B cell (primary cell): ENCODE results near the gene PHF21A. TPM values are rescaled to one million over a fixed set of nuclear protein-coding genes. Genes with fewer than 3 reads are reported as not detected.

ENCODE experiments used
- ATAC-seq: fragments of 200-7000 bp; cut with Tn5 transposase; one replicate; pipeline ENCODE4 v1.10.0; 2021; ENCODE audit warnings: low read depth, mild to moderate bottlenecking, moderate number of reproducible peaks, moderate library complexity
- CTCF ChIA-PET: fragments of 350-600 bp; sonication (Branson Sonifier 250); formaldehyde crosslinking; loops from one replicate; lab custom pipeline; 2021; ENCODE audit warnings: antibody characterized with exemption, inconsistent platforms; lab: Charles Lee
- POLR2A ChIA-PET: fragments of 350-600 bp; sonication (Branson Sonifier 250); formaldehyde crosslinking; loops from one replicate; lab custom pipeline; 2021; ENCODE audit warnings: antibody characterized with exemption; lab: Charles Lee
- DNase-seq: peaks from one replicate; pipeline ENCODE4 v3.0.0; 2013
- H2AFZ ChIP-seq: 2 replicates; pipeline ENCODE4 v1.6.1; 2012; ENCODE audit warnings: mild to moderate bottlenecking, low read depth, low read length; ENCODE audit not compliant: insufficient read depth, poor library complexity, severe bottlenecking
- H3K27ac ChIP-seq, 2 donors: 1 replicate in 1 of 2; 2 replicates in 1 of 2; pipeline ENCODE4 v1.5.1; 2012 to 2013; ENCODE audit warnings: low read length in 2 of 2, mild to moderate bottlenecking in 2 of 2, moderate library complexity in 1 of 2
- H3K27me3 ChIP-seq, 4 experiments: fragments of 200-600 bp in 1 of 4; sonication (generic) in 1 of 4; replicated peaks in 1 of 4; 1 replicate in 2 of 4; 2 replicates in 2 of 4; pipeline versions ENCODE4 v1.6.1 to v1.7.0; 2013 to 2016; ENCODE audit warnings: low read length in 3 of 4, mild to moderate bottlenecking in 2 of 4, mixed read lengths in 1 of 4, moderate library complexity in 1 of 4; ENCODE audit not compliant: insufficient read depth in 4 of 4, control insufficient read depth in 3 of 4; ENCODE audit errors: control extremely low read depth in 1 of 4
- H3K36me3 ChIP-seq, 2 experiments: replicated peaks in 1 of 2; 1 replicate in 1 of 2; 2 replicates in 1 of 2; pipeline versions ENCODE4 v1.6.1 to v1.7.1; 2013; ENCODE audit warnings: low read length in 1 of 2; ENCODE audit not compliant: insufficient read depth in 2 of 2, control insufficient read depth in 1 of 2; ENCODE audit errors: control extremely low read depth in 1 of 2, extremely low read depth in 1 of 2
- H3K4me1 ChIP-seq, 2 donors: fragments of 200-600 bp in 1 of 2; sonication (generic) in 1 of 2; 1 replicate in 1 of 2; 2 replicates in 1 of 2; pipeline versions ENCODE4 v1.5.1 to v1.6.1; 2013 to 2017; ENCODE audit warnings: low read length in 2 of 2; ENCODE audit not compliant: control insufficient read depth in 2 of 2, insufficient read depth in 2 of 2
- H3K4me2 ChIP-seq: replicated peaks from 2 replicates; pipeline ENCODE3; 2012; ENCODE audit warnings: mild to moderate bottlenecking, low read depth, low read length; ENCODE audit not compliant: poor library complexity, severe bottlenecking
- H3K4me3 ChIP-seq, 5 experiments: fragments of 200-600 bp in 1 of 5; sonication (generic) in 1 of 5; 1 replicate in 3 of 5; 2 replicates in 2 of 5; pipeline versions ENCODE4 v1.5.1 to v1.7.0; 2011 to 2016; ENCODE audit warnings: low read length in 4 of 5, mild to moderate bottlenecking in 4 of 5, low read depth in 2 of 5, control low read depth in 1 of 5, moderate library complexity in 1 of 5; ENCODE audit not compliant: insufficient read depth in 1 of 5; ENCODE audit errors: control extremely low read depth in 1 of 5, extremely low read depth in 1 of 5
- H3K79me2 ChIP-seq: fragments of 200-600 bp; sonication (generic); one replicate; pipeline ENCODE4 v1.6.0; 2016; ENCODE audit warnings: low read length; ENCODE audit not compliant: control insufficient read depth, insufficient read depth
- H3K9ac ChIP-seq: fragments of 200-600 bp; sonication (generic); 2 replicates; pipeline ENCODE4 v1.6.1; 2017; ENCODE audit warnings: mild to moderate bottlenecking, low read length, moderate library complexity
- H3K9me3 ChIP-seq, 3 donors: one replicate each; pipeline versions ENCODE4 v1.6.1 to v1.7.1; 2013; ENCODE audit warnings: low read length in 2 of 3; ENCODE audit not compliant: control insufficient read depth in 2 of 3, insufficient read depth in 1 of 3; ENCODE audit errors: control extremely low read depth in 1 of 3
- H4K20me1 ChIP-seq: 2 replicates; pipeline ENCODE4 v1.6.0; 2012; ENCODE audit warnings: mild to moderate bottlenecking, low read length; ENCODE audit not compliant: insufficient read depth, control insufficient read depth, poor library complexity, severe bottlenecking
- H3K27ac Mint-ChIP-seq: one replicate; pipeline ENCODE4 v1.8.0; 2021; ENCODE audit warnings: mixed read lengths
- H3K27me3 Mint-ChIP-seq: one replicate; pipeline ENCODE4 v1.8.0; 2021; ENCODE audit warnings: mixed read lengths
- H3K4me1 Mint-ChIP-seq: one replicate; pipeline ENCODE4 v1.8.0; 2021; ENCODE audit warnings: mixed read lengths
- H3K4me3 Mint-ChIP-seq: one replicate; pipeline ENCODE4 v1.8.0; 2021; ENCODE audit warnings: mixed read lengths
- H3K9me3 Mint-ChIP-seq: one replicate; pipeline ENCODE4 v1.8.0; 2022; ENCODE audit warnings: mixed read lengths; ENCODE audit not compliant: insufficient read depth
- CTCF ChIP-seq: fragments of 200-600 bp; IDR thresholded peaks from one replicate; pipeline ENCODE4 v1.8.0; 2022; ENCODE audit warnings: antibody characterized with exemption, mild to moderate bottlenecking
- EZH2 ChIP-seq: IDR thresholded peaks from 2 replicates; pipeline ENCODE4 v1.6.1; 2012; ENCODE audit warnings: borderline replicate concordance, low read depth, mild to moderate bottlenecking, moderate library complexity, low read length; ENCODE audit not compliant: insufficient read depth, poor library complexity, severe bottlenecking
- WGBS: methylation state at CpG from one replicate; pipeline ENCODE4 v1.1.5; 2013; ENCODE audit warnings: missing lambda C conversion rate; ENCODE audit not compliant: insufficient coverage; 5-methylcytosine and 5-hydroxymethylcytosine counted together
- intact Hi-C: fragments of 100-400 bp; cut with micrococcal nuclease; formaldehyde crosslinking; loops from one replicate; pipeline ENCODE4 v1.10.0; 2022
- polyA plus RNA-seq: library from polyadenylated mRNA; depleted of rRNA; stranded (reverse); fragments of >200 nt; gene quantifications from 2 replicates; pipeline ENCODE4 v1.2.3, GENCODE V29; 2012
- total RNA-seq, 2 donors: library from RNA; stranded (reverse); fragments of 120-200 nt in 1 of 2; gene quantifications; 1 replicate in 1 of 2; 2 replicates in 1 of 2; pipeline versions ENCODE4 v1.2.3 to v1.2.4, GENCODE V29; 2013 to 2022

Gene PHF21A
- total and polyA plus RNA-seq, 2 donors (not counting 1 experiment from before 2014, with no cell fraction given): 41.9 to 103 TPM

DNA sequence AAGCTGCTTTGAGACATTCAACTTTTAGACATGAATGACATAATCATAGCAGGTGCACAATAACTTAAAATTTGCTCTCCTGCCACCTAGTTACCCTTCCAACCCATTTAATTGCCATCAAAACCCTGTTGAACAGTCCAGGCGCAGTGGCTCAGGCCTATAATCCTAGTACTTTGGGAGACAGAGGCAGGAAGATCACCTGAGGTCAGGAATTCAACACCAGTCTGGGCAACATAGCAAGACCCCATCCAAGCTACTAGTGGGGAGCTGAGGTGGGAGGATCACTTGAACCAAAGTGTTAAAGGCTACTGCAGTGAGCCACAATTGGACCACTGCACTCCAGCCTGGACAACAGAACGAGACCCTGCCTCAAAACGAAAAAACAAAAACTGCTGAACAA, 4.0 kb upstream of the PHF21A start:
- ChIA-PET CTCF (interaction anchor here (1.4 kb wide), 1 partner anchor 160 kb away, joined by 3 read pairs; no protein-coding TSS in a partner anchor), POLR2A (no interaction called here)
- Mint-ChIP-seq H3K27me3 (no peaks in the 10 kb centered on the region), H3K27ac (no peak overlapping the region), H3K4me3 (no peak overlapping the region), H3K9me3 (no peaks in the 10 kb centered on the region), H3K4me1 (peaks cover 7% of the 10 kb centered on the region)
- WGBS: no CpG with 5 or more reads among the region's 3 CpGs
- Histone ChIP-seq H3K4me3 (no peak overlapping the region), H3K9me3 (no peaks in the 10 kb centered on the region), H3K79me2 (peaks cover 6% of the 10 kb centered on the region), H3K4me1 (peaks cover 4 to 6% of the 10 kb centered on the region in 2 donors), H3K27me3 (no peaks in the 10 kb centered on the region), H3K9ac (no peak overlapping the region), H3K27ac (no peak overlapping the region), H2AFZ (no peak overlapping the region), H3K4me2 (no peak overlapping the region), H4K20me1 (no peaks in the 10 kb centered on the region), H3K36me3 (no peaks in the 10 kb centered on the region)
- intact Hi-C loops: no loop called here
- TF ChIP-seq CTCF (no peak), EZH2 (no peak)
- DNase-seq (no peak), ATAC-seq (no peak)

- H3K4me2 ChIP-seq: no peak overlapping the region
- ATAC-seq: no peak
- no peaks in the 10 kb centered on the region for H3K9me3 ChIP-seq
- no peaks in the 10 kb centered on the region for H3K27me3 ChIP-seq
- no peaks in the 10 kb centered on the region for H3K9me3 Mint-ChIP-seq
- H3K9ac ChIP-seq: no peak overlapping the region
- H3K79me2 ChIP-seq: peaks cover 21% of the 10 kb centered on the region
- H3K27me3 Mint-ChIP-seq: no peaks in the 10 kb centered on the region
- no peak for DNase-seq
- H3K4me3 ChIP-seq: no peak overlapping the region
- H3K36me3 ChIP-seq: no peaks in the 10 kb centered on the region
- TF ChIP-seq EZH2: no peak
- no peak for TF ChIP-seq CTCF
- H3K27ac Mint-ChIP-seq: no peak overlapping the region
- no CpG with 5 or more reads among the region's 7 CpGs for WGBS
- H3K4me1 ChIP-seq: peaks cover 15 to 16% of the 10 kb centered on the region in 2 donors
- H3K27ac ChIP-seq: no peak overlapping the region
- peaks cover 21% of the 10 kb centered on the region for H3K4me1 Mint-ChIP-seq
- no peak overlapping the region for H2AFZ ChIP-seq
- no peak overlapping the region for H3K4me3 Mint-ChIP-seq
- H4K20me1 ChIP-seq: no peaks in the 10 kb centered on the region
- ChIA-PET POLR2A (interaction anchor here (0.6 to 1.0 kb wide), 2 partner anchors 194 to 766 kb away, joined by 3 to 4 read pairs; no protein-coding TSS in a partner anchor), CTCF (interaction anchor here (1.2 kb wide), 1 partner anchor 117 kb away, joined by 4 read pairs; no protein-coding TSS in a partner anchor)
- intact Hi-C loops: loop anchor here (5.0 kb wide), 3 partner anchors 206 to 494 kb away; partner anchors contain the start of genes ATG13, HARBI1 and PEX16
Measured at GRCh38 chr11:46122945-46123715, 1.9 kb upstream of the PHF21A start.
